ENCODE results near the gene NPC1L1.

GRCh38 chr7:44486001-44486400 is 55.1 kb downstream of the NPC1L1 start:
- TF ChIP-seq EZH2 (IDR thresholded peaks at IDR 0.05) (no peak), POLR2AphosphoS5 (IDR thresholded peaks at IDR 0.05; ENCODE audit: borderline replicate concordance, low read depth, low read length) (no peak), FOXP2 (optimal IDR thresholded peaks at IDR 0.05; ENCODE audit: control extremely low read depth, extremely low read length, insufficient read depth) (no peak)

Measured in SK-N-MC (cell line).